Measurements from ENCODE around the gene UBE2S.

- TF ChIP-seq CTCF (conservative IDR thresholded peaks at IDR 0.05; ENCODE audit: low read length) (no peak), EZH2phosphoT487 (IDR thresholded peaks at IDR 0.05; ENCODE audit: borderline replicate concordance) (no peak)
These were observed 40.0 kb upstream of the UBE2S start for GRCh38 chr19:55447421-55448174.
